RPMI8226 (cell line): ENCODE data around the gene KCNJ6.

Source experiments
- DNase-seq: peaks from one replicate; pipeline ENCODE4 v3.0.0-alpha.2; 2015

The KCNJ6 gene

DNA sequence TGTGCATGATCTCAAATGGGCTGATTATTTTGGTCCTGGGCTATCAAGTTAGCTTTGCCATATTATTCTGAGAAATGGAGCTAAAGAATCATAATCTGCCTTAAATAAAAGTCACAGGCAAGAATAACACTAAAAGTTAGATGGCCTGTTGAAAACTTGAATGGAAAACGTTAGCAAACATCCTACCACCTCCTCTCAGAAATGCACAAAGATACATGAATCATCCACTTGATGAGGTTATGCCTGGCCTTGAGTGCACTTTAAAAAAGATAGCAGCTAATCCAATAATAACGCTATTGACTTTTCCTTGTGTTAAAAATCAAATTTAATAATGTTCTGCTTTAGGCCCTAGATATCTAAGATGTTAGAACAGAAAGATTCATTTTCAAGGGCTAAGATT is 108.0 kb downstream of the KCNJ6 start:
- DNase-seq = no peak

DNA sequence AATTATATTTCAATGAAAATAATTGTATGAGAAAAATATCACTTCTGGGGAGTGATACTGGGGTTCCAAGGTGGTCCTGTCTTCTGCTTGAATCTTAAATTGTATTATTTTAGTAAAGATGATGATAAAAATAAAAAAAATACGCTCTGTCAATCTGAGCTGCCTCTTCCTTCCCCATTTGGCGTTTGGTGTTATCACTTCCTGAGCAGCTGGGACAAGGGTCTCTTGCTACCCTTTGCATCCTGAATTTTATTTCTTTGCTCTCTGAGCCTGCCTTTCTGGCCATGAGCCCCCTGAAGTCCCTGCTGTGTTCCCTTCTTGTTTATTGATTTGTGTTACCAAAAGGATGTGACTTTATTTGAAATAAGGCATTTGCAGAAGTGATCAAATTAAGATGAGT is 111.0 kb downstream of the KCNJ6 start:
- no peak for DNase-seq

DNA sequence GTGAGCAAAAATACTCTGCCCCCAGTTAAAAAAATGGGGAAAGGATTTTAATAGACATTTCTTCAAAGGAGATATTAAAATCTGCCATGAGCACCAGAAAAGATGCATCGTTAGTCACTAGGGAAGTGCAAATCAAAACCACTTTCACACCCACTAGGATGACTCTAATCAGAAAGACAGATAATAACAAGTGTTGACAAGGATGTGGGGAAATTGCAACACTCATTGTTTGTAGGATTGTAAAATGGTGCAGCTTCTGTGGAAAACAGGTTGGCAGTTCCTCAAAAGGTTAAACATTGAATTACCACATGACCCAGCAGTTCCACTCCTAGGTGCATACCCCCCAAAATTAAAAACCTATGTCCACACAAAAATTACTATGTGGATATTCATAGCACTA is 112.3 kb downstream of the KCNJ6 start:
- DNase-seq = no peak

DNA sequence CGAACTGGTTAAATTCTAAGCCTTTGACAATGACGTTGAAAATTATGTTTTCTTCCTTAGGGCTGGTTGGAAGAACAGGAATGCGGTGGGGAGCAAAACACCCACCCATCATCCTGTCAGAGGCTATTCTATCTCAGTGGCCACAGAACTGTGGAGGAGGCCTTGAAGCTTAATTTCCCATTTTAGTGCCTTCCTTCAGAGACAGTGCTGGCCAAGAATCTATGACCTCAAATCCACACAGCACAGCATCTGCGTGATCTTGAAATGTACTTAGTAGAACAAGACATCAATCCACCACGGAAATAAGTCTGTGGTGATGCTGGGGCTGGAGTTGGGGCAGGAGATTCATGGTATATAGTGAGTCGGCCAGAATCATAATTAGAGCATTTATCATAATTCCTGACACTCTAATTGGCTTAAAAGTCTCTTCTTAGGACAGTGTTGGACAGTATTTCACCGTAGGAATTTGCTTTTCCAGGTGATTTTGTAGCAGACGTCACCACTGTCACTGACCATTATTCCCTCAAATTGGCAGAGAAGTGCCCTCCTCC is 113.1 kb downstream of the KCNJ6 start:
- DNase-seq = no peak

DNA sequence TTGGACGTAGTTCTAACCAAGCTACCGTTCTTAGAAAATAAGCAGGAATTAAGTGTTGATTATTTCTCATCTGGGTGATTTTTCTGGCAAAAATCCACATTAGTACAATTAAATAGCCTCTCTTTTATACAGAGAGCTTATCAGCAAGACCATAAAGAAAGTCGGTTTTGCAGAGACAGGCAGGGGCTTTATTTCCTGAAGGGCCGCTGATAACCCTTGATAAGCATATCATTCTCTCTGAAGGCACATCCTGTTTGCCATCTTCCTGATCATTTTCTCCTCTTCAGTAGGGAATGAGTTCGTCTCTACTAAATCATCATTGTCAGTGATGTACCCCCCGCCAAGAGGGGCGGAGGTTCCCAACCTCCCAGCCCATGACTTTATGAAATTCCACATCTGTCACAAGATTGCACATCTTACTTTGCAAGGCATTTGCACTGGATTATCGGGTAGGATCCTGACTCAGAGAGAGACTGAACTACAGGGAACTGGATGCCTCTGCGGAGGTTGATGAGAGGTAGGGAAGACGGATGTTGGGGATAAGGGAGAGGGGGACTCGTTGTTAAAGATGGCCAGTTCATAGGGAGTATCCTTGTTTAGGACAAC is 115.7 kb downstream of the KCNJ6 start:
- DNase-seq = no peak

DNA sequence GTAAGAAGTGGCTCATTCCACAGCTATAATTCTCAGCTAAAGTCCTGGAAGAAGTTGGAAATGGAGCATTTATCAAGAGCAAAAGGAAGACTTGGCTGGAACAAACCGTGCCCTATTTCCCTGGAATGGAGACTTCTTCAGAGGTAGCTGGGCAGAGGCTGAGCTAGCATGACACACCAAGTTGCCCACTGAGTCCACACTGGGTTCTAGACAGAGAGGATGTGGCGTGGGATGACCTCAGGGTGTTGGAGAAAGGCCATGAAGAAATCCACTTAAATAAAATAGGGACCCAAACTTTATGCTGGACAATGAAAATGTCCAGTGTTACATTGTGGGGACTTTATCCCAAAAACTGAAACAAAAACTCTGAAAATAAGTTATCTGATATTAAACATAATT is 116.2 kb downstream of the KCNJ6 start:
- no peak for DNase-seq

DNA sequence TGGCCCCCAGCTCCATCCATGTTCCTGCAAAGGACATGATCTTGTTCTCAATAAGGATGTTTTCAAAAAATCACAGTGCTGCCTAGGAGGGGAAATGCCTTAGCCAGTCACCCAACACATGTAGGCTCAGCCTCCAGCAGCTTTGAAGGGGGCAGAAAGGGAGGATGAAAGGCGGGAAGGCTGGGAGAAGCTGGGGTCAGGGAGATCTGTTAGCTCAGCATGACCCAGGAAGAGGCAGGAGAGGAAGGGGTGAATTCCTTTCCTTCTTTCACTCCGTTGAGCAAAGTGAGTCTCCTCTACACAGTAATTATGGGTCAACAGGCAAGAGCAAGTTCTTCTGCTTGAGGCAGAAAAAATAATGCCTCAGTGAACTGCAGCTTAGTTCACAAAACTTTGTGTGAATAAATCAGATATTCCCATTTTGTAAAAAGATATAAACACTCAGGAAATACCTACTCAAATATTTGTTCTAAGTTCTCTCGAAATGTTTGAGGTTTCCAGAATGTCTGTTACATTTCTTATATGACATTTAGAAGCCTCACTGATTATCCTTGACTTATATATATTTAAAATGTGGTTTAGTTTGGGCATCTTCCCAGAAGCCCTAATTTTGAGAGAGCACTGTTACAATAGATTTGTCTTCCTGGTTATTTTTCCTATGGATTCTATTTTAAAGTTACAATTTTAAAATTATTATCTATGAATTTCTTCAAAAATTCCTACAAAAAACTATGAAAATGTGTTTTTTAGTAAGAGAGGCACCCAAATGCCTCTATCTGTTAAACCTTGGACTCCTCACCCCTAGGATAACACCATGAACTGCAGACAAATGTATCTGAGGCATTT is 116.8 kb downstream of the KCNJ6 start:
- no peak for DNase-seq

DNA sequence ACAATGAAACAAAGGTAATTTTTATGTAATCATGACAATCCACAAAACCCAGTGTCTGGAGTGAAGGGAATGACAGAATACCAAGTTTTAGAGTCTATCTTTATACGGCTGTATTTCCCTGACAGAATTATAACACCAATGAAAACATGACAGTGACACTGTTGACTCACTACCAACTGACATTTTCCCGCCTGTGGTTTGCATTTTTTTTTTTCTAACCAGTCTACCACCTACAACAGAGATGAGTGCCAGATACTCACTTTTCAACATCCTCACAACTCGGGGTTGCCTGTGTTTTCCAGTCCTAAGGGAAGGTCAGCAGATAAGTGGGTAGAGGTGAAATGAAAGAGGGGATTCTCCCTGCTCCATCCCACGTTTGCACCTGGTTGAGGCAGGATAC is 118.9 kb downstream of the KCNJ6 start:
- DNase-seq = no peak

DNA sequence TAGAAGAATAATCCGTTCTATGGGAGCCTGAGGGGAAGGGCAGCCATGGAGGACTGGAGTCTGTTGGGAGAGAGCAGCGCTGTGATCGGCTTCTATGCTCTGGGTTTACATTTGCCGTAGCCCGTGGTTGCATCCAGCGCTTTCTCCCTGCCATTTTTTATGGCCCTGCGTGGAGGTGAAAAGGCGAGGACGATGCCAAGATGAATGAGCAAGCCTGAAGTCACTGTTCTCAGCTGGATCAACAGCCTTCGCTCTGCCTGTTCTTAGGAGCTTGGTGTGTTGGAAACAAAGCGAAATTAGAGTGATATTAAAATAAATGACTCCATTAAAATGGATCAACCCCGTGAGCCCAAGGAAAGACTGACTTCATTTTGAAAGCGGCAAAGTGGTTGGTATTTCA is 120.2 kb downstream of the KCNJ6 start:
- no peak for DNase-seq

DNA sequence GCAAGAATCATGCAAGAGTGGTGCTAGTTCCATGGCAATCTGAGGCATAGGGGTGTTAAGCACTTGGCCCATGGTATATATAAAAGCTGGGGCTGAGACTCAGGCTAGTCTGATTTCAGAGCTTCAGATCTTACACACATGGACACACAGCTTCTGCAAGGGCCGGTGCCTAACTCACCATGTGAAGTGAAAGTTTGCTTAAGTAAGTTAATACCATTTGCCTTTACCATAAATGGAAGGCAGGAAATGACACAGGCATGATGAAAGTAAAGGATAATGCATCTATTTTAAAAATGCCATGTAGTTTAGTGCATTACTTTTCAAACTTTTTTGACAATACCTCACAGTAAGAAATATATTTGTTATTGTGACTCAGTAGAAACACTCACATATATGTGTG is 122.6 kb downstream of the KCNJ6 start:
- DNase-seq = no peak

DNA sequence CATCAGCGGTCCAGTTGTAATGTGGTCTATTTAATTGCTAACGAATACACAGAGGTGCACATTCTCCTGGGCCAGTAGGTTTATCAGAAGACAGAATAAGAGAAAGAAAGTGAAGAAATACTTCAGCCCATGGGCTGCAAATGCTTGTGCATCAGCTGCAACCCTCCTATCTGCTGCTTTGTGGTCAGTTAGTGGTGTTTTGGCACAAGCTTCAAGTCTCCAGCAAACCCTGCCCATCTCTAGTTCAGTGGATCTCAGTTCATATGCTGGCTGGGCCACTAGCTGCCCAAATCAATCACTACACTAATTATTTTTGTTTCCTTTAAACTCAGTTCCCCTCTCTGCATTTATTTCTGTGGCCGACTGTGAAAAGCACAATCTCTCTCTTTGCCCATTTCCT is 124.2 kb downstream of the KCNJ6 start:
- no peak for DNase-seq

DNA sequence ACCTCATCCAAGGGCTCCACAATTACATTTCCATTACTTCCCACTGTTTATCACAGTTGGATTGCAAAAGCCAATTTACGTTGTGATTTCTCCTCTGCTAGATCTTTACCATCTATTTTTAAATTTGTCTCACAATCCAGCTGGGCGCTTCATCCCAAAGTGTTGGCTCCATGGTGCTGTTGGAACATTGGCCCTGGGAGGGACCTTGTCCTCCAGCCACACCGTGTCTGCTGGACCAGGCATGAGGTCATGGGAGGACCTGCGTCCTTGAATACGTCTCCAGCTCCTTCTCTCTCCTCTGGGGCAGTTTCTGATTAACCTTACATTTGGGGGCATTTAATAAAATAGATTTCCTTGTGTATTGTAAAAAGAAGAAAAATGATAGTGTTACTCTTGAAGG is 125.4 kb downstream of the KCNJ6 start:
- DNase-seq = no peak

DNA sequence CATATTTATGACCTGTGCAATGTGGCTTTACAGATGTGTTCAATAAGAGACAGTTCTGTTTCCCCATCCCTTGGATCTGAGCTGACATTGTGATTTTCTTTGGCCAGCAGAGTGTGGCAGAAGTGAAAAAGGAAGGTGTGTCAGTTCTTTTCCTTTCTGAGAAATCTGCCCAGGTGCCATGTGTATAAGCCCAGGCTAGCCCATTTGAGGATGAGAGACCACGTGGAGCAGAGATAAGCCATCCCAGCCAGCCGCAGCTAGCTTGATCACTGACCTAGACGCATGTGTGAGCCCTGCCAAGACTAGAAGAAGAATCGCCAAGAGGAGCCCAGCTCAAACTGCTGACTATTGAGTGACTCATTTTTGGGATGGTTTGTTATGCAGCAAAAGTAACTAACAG is 127.8 kb downstream of the KCNJ6 start:
- DNase-seq = no peak

DNA sequence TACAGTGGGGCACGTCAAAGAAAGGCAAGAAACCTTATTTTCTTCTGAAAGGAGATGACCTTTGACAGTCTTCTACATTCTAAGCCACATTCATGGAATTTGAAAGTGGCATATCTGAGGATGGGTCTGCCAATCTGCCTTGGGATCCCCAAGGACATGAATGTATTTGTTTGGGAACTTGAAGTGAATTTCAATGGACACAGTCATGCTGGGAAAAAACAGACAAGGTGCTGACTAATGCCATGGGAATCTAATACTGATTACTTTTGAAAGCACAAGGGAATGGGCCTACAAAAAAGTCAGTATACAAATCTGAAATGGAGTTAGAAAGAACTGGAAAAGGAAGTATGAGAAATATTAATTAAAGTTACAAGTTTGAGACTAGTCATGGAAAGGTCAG is 128.8 kb downstream of the KCNJ6 start:
- DNase-seq = no peak

DNA sequence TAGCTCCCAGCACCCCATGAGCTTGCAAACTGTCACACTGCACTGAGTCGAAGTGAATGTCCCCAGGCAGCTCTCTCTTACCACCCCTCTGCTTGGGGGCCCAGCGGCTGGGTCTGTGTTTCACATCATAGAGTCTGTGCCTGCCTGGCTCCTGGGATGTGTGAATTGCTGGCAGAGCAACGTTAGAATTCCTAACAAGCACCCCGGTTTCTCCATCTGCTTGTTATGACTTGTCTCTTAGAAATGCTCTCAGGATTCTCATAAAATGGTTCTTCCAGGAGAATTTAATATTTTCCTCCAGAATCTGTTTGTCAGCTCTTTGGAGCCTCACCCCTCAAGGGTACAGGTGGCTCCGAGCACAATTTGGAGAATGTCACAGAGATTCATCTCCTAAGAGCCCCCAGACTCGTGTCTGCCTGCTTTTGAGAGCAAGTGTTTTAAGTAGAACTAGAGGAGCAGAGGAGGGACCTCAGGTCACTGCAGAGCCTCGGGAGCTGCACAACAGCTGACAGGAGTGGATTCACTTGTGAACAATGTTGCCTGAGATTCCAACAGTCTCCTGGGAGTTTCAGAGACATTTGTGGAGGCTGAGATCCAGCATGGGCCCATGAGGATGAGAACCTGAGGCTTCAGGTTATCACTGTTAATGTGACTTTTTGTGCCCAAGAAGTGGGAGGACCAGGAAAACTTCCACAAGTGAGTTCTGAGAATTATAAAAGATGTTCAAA is 131.5 kb downstream of the KCNJ6 start:
- DNase-seq = no peak

DNA sequence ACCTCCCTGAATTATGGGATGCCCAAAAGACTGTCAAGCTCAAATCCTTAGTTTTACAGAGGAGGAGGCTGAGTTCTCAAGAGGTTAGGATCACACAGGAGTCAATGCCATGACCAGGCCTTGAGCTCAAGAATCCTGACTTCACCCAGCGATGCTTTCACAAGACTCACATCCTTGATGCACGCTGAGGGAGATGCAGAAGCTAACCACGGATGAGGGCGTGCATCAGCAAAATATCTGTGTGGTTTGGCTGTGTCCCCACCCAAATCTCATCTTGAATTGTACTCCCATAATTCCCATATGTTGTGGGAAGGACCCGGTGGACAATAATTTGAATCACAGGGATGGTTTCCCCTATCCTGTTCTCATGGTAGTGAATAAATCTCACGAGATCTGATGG is 133.2 kb downstream of the KCNJ6 start:
- no peak for DNase-seq

DNA sequence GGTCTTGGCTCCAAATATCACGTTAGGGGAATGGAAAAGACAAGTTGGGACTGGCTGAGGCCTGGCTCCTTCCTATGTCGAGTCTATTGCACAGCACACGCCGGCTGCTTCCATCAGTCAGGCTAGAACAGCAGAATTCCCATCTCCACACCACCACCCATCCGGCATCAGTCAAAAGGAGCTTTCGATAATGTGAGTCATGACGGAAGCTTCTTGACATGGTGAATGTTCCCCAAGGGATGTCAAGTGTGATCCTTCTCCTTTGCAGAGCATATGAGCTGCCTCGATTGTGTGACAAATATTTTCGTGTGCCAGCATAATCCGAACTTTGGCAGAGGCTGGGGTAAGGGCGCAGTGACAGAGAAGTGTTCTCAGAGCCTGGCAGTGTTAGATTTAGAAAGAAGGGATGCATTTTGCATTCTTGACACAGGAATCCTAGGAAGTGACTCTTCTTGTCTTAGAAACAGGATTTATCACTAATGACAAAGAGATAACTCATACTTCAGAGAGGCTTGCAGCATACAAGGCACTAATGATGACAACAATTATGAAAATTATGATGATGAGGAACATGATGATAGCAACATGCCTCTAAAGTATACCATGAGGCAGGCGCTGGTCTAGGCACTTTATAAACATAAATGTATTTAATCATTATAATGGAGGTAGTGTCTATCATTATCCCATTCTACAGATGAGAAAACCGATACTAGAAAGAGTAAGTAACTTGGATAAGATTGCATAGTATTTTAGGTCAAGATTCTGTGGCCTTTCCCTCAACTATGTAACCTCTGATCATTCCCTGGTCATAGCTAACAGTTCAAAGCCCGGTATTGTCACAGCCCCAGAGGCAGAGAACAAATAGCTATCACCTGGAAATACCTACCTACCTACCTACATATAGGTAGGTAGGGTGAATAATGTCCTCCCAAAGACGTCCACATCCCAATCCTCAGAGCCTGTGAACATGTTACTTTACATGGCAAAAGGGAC is 135.0 kb downstream of the KCNJ6 start:
- no peak for DNase-seq

DNA sequence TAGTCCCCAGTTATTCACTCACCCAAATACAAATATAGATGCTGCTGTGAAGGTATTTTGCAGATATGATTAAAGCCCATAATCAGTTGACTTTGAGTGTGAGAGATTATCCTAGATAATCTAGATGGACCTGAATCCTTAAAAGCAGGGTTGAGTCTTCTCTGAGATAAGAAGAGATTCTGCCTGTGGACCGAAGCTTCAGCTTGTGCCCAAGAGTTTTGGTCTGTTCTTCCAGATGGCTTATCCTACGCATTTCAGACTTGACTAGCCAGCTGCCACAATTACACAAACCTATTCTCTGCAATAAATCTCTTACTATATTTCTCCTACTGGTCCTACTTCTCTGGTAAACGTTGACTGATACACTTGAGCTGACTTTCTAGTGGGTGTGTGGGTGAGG is 145.1 kb downstream of the KCNJ6 start:
- DNase-seq = no peak

DNA sequence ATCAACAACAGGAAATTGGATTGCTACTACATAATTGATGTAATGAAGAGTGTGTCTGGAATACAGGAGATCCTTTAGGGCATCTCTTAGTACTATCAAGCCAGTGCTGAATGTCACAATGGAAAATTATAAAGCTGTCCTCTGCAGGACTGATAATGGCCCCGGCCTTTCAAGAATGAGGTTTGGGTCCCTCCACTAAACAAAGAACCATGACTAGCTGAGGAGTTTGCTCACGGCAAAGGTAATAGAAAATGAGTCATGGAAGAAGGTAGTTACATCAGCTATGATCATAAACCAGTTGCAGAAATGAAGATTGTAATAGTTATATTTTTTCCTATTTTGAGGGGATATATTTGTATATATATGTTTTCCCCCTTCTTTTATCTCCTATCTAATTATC is 145.8 kb downstream of the KCNJ6 start:
- DNase-seq = no peak

DNA sequence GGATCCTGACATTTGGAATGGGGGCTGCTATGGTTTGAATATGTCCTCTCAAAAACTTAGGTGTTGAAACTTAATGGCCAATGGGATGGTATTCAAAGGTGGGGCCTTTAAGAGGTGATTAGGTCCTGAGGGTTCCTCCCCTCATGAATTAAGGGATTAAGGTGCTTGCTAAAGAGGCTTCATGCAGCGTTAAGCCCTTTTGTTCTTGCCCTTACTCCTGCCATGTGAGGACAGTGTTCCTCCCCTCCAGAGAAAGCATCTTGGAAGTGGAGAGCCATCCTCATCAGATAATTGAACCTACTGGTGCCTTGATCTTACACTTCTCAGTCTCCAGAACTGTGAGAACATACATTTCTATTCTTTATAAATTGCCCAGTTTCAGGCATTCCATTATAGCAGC is 146.6 kb downstream of the KCNJ6 start:
- no peak for DNase-seq

DNA sequence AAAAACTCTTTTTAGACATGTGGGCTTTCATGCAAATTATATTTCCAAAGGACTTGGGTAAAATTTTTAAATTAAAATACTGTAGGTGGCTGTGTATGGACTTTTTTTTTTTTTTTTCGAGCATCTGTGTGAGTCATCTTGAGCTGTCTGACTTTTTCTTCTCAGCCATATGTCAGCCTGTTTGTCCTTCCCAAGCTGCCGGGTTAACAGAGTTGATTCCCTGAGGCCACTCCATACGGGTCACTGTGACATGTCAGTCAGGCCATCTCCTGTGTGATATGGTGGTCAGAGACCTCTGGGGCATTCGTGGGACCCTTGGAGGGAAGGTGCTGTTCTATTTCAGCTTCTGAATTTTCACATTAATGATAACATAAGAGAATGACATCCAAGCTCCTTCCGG is 148.3 kb downstream of the KCNJ6 start:
- no peak for DNase-seq

DNA sequence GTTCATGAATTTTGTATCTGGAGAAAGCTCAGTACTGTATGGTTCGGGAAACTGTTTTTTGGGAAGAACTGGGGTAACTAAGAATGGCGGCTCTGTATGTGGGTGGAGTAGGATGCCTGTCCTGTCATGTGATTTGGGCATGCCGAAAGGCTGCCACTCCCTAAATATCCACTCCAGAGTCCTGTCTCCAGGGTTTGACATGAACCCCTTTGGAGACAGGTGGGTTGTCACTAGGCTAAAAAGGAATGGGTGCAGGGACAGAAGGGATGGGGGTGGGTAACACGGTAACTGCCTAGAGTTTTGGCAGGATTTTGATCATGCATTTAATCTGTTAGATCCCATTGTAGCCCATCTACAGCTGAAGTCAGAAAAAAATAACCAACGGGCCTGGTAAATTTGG is 150.1 kb downstream of the KCNJ6 start:
- no peak for DNase-seq
